Lung microvascular endothelial cell (primary cell): Measurements from ENCODE around the gene FAF2. TPM values are rescaled to one million over a fixed set of nuclear protein-coding genes. Genes with fewer than 3 reads are reported as not detected.
"Not testable (repeated sequence)": the region's sequence is repeated elsewhere in the genome, so short reads cannot be mapped to it uniquely, and the experiment has no call there.

ENCODE experiments used
- DNase-seq, 2 donors: peaks; one replicate each; pipeline versions ENCODE4 v3.0.0 to v3.0.0-alpha.2; 2010; ENCODE audit warnings: low read depth in 2 of 2
- total RNA-seq: library from RNA; depleted of rRNA; stranded (reverse); fragments of >200 nt; gene quantifications from 2 replicates; pipeline ENCODE4 v1.2.1, GENCODE V29; 2014

The FAF2 gene
- total RNA-seq, 1 donor from 2014 or later = 57.3 TPM

- peak in 1 of 2 donors; percentile 62 for DNase-seq
These were observed 94.6 kb downstream of the FAF2 start for GRCh38 chr5:176542596-176543427.

GRCh38 chr5:176543428-176544182, 95.4 kb downstream of the FAF2 start:
- DNase-seq = peak in 1 of 2 donors; percentile 46

GRCh38 chr5:176545388-176545736, 97.2 kb downstream of the FAF2 start:
- DNase-seq = no peak

GRCh38 chr5:176545737-176546509, 97.7 kb downstream of the FAF2 start:
- DNase-seq = no peak

- DNase-seq = peak in 1 of 2 donors; percentile 48
These were observed 99.6 kb downstream of the FAF2 start for GRCh38 chr5:176547802-176548201.

- no peak for DNase-seq
These were observed 100.8 kb downstream of the FAF2 start, which contains the start of gene CDHR2 for GRCh38 chr5:176548967-176549444. CDHR2 (plus strand) TSS chr5:176549342; CDS start chr5:176565353, 16,011 bp downstream.

GRCh38 chr5:176549871-176550270, 101.7 kb downstream of the FAF2 start:
- no peak for DNase-seq

GRCh38 chr5:176550275-176550831, 102.2 kb downstream of the FAF2 start:
- DNase-seq = no peak

GRCh38 chr5:176550937-176551336, 102.8 kb downstream of the FAF2 start:
- not testable (repeated sequence) for DNase-seq

- DNase-seq = no peak
These were observed 104.2 kb downstream of the FAF2 start for GRCh38 chr5:176552332-176552869.

GRCh38 chr5:176553260-176554085, 105.3 kb downstream of the FAF2 start:
- DNase-seq = no peak

GRCh38 chr5:176557846-176558245, 109.7 kb downstream of the FAF2 start:
- DNase-seq = no peak

Other genes with a start within 250 kb of the FAF2 start
- gene SIMC1, start 210.0 kb upstream of the FAF2 start, total RNA-seq = 1.5 and 2.2 TPM in 2 replicates
- gene KIAA1191, start 86.6 kb upstream of the FAF2 start, total RNA-seq = 71.5 and 115 TPM in 2 replicates
- 4.8 and 10.5 TPM in 2 replicates for gene ARL10, start 82.9 kb upstream of the FAF2 start, total RNA-seq
- gene NOP16, start 59.8 kb upstream of the FAF2 start, total RNA-seq = 9.4 and 11.7 TPM in 2 replicates
- 35.1 and 41.3 TPM in 2 replicates for gene HIGD2A, start 59.6 kb upstream of the FAF2 start, total RNA-seq
- gene CLTB, start 31.8 kb upstream of the FAF2 start, total RNA-seq = 90.7 and 171 TPM in 2 replicates
- 2.4 and 5.6 TPM in 2 replicates for gene RNF44, start 89.0 kb downstream of the FAF2 start, total RNA-seq
- under 0.01 TPM in 1 of 2 replicates, not detected in the other for gene CDHR2, start 101.0 kb downstream of the FAF2 start, total RNA-seq
- gene GPRIN1, start 161.8 kb downstream of the FAF2 start, total RNA-seq = 3.6 and 5.2 TPM in 2 replicates
- 0.99 and 1.1 TPM in 2 replicates for gene SNCB, start 182.1 kb downstream of the FAF2 start, total RNA-seq
- gene EIF4E1B, start 182.3 kb downstream of the FAF2 start, total RNA-seq = not detected in 2 replicates
- gene TSPAN17, start 199.1 kb downstream of the FAF2 start, total RNA-seq = 34.4 and 38.7 TPM in 2 replicates